Occipital lobe (tissue), 2 donors: Measurements from ENCODE around the gene SH2B3. TPM values are rescaled to one million over a fixed set of nuclear protein-coding genes. Genes with fewer than 3 reads are reported as not detected.

Experiments used
- DNase-seq: peaks from one replicate; lab custom pipeline; 2025; lab: John Stamatoyannopoulos, UW
- total RNA-seq: library from RNA; depleted of rRNA; stranded (reverse); fragments of >200 nt; gene quantifications from one replicate; pipeline ENCODE4 v1.2.3, GENCODE V29; 2014

The SH2B3 gene
- total RNA-seq, 1 donor from 2014 or later, result 5.1 TPM

DNA sequence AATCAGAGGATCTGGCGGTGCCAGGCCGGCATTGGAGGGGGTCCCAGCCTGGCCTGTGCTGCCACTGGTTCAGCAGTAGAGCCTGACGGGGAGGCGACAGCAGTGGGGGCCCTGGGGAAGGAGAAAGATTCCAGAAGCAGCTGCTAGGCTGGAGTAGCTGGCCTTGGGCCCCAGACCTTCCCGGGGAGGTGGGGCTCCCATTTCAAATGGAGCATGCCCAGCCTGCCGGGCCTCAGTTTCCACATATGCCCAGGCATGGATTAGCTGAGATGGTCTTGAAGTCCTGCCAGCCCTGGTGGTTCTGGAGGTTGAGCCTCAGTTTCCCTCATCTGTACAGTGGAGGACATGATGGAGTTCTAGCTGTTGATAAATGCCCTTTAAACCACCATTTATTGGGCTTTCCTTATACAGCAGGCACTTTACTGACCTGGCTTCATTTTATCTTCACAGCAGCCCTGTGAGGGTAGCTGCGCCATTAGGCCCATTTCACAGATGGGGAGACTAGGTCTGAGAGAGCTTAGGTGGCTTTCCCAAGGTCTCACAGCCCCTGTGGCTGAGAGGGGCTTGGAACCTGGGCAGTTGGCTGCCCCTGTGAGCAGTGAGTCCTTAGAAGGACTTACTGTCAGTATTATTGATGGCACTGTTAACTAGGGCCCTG lies 21.8 kb downstream of the SH2B3 start:
- DNase-seq, result no peak

GRCh38 chr12:111428081-111428727 lies 22.5 kb downstream of the SH2B3 start:
- DNase-seq, result no peak

GRCh38 chr12:111428728-111429175 lies 23.0 kb downstream of the SH2B3 start:
- no peak for DNase-seq

- DNase-seq, result no peak
Observed at GRCh38 chr12:111429828-111430432, 24.2 kb downstream of the SH2B3 start.

DNA sequence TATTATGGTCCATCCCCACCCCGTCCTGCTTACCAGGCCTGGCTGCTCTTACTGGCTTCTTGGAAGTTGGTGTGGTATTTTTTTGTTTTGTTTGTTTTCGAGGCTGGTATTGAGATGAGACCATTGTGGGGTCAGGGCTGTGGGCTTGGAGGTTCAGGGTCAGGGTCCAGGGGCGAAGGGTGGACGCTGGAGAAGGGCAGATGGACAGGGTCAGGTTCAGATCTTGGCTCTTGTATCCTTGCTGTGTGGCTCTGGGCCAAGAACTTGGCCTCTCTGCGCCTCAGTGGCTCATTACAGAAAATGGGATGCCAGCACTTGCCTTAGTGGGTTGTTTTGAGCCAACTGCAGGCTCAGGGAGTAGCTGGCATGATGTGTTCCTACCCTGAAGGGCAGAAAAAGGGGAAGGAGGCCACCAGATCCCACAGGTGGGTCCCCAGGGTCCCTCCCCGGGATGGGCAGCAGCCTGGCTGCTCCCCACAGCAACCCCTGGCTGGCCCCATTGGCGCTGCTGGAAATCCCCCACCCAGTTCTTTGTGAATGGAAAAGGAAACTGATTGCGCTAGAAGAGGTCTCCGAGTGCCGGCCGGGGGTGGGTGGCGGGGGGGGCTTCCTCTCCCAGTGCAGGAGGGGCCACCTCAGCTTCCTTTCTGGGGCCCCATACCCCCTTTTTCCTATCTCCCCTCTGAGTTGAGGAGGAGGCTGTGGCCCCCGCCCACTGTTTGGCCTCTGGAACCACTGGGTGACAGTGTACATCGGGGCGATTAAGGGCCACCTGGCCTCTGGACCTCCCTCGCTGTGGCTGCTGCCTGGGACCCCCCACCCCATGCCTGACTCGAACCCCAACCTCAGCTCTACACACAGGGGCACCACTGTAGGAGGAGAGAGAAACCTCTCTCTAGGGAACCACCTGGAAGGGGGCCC lies 25.0 kb downstream of the SH2B3 start:
- DNase-seq, result no peak

GRCh38 chr12:111431772-111432171 lies 26.0 kb downstream of the SH2B3 start:
- no peak for DNase-seq

DNA sequence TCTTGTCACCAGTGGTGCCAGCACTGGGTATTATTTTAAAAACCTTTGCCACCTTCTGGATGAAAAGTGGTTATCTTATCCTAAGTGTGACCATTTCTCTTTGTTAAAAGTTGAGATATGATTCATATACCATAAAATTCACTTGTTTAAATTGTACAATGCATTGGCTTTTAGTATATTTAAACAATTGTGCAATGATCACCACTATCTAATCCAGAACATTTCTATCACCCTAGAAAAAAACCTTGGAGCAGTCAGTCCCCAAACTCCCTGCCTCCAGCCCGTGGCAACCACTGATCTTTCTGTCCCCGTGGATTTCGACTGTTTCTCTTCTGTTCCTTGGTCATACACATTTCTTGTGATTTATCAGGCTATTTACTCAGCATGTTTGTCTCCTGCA lies 28.3 kb downstream of the SH2B3 start:
- DNase-seq, result no peak

DNA sequence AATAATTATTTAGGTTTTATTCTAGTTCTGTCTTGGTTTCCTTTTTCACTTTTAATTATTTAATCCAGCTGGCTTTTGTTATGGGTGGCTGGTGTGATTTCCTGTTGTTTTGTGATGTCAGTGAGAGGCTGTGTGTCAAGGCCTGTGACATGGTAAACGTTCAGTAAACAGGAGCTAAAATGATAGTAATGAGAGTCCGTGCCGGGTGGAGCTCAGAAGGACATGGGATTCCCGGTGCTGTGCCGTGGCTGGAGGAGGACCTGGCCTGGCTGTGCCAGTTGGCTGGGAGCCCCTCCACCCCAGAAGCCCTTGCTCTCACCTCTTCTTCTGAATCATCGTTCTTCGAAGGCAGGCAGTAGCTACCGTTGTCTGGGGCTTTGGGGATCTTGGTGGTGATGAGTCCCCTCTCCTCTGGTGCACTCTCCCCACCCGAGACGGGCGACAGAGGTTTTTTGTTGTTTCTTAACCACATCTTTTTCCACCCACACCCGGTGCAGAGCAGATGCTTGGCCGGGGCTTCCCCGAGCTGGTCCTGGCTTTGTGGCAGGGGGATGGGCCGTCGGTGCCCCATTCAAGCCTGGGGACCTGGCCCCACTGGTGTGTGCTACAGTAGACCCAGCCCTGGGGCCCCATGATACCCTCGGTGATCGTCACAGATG lies 29.1 kb downstream of the SH2B3 start:
- DNase-seq, result no peak

GRCh38 chr12:111435661-111436201 lies 30.0 kb downstream of the SH2B3 start:
- DNase-seq, result no peak

DNA sequence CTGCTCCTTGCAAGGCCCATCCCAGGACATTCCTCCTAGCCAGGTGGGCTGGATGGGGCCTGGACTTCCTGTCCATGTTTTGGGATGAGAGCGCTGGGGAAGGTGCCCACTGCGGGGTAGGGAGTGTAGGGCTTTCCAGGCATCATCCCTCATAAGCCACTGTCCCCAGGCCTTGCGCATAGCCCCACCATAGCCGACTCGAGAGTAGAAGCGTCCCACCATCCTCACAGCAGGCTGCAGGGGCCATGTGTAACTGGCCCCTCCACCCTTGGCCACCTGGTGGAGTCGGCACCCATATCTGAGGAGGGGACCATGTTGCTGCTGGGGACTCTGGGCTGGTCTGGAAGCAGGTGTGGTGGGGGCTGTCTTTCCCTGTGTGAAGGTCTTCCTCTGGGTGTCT lies 30.5 kb downstream of the SH2B3 start:
- DNase-seq, result no peak

GRCh38 chr12:111436811-111437210 lies 31.1 kb downstream of the SH2B3 start:
- DNase-seq, result no peak

- no peak for DNase-seq
Observed at GRCh38 chr12:111437816-111438454, 32.2 kb downstream of the SH2B3 start.

GRCh38 chr12:111438481-111438880 lies 32.8 kb downstream of the SH2B3 start:
- DNase-seq, result no peak

GRCh38 chr12:111439657-111440151 lies 34.0 kb downstream of the SH2B3 start:
- DNase-seq, result no peak

DNA sequence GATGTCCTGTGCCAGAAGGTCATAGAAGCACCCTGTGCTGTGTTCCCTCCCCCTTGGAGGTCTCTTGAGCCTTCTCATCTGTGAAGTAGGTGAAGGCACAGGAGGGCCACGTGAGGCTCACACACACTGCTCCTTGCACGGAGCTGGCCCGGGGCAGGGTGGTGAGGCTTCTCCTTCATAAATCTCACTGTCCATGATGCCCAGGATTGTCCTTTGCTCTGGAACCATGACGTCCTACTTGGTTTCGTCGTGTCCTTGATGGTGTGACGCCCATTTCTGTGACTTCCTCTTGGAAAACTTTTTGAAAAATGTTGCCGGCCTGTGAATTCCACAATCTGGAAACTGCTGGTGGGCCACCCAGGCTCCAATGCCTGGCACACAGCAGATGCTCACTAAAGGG lies 34.4 kb downstream of the SH2B3 start:
- DNase-seq, result no peak

- no peak for DNase-seq
Observed at GRCh38 chr12:111440631-111441030, 34.9 kb downstream of the SH2B3 start.

GRCh38 chr12:111441107-111441928 lies 35.6 kb downstream of the SH2B3 start:
- no peak for DNase-seq

- DNase-seq, result no peak
Observed at GRCh38 chr12:111442301-111443045, 36.8 kb downstream of the SH2B3 start.

DNA sequence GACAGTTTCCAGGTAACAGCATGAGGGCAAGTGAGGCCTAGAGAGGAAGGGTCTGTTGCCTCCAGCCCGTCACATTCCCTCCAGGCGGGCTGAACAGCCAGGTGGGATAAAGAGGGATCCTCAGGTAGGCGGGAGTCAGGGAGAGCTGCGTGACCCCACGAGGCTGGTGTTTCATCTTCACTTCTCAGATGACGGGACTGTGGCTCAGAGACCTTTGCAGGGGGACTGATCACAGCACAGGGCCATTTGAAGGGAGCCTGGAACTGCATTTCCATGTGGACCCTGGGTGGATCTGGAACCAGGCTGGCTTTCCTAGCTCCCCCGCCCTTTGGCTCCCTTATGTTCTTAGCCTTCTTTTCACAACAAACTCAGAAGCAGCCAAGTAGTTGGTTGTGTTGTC lies 37.4 kb downstream of the SH2B3 start:
- DNase-seq, result no peak
